GM12878 (cell line): ENCODE data around the gene SLC29A4. TPM values are rescaled to one million over a fixed set of nuclear protein-coding genes. Genes with fewer than 3 reads are reported as not detected.

Source experiments
- EZH2 ChIP-seq: IDR thresholded peaks from 2 replicates; pipeline ENCODE4 v1.6.1; 2012; ENCODE audit warnings: low read depth, mild to moderate bottlenecking, control low read depth, inconsistent platforms, low read length, borderline replicate concordance; ENCODE audit not compliant: control insufficient read depth
- IKZF1 ChIP-seq: fragments of 450-650 bp; conservative IDR thresholded peaks from 2 replicates; pipeline ENCODE4 v1.6.1; 2017; ENCODE audit warnings: antibody characterized with exemption, mild to moderate bottlenecking
- MEF2B ChIP-seq: fragments of 450-650 bp; IDR thresholded peaks from 2 replicates; pipeline ENCODE4 v1.6.1; 2018; ENCODE audit warnings: mild to moderate bottlenecking, moderate library complexity; ENCODE audit not compliant: partially characterized antibody, poor library complexity, severe bottlenecking
- RCOR1 ChIP-seq: conservative IDR thresholded peaks from 2 replicates; pipeline ENCODE4 v1.6.1; 2012; ENCODE audit warnings: low read depth, low read length, improper control_type of control experiment
- RFX5 ChIP-seq: IDR thresholded peaks from 2 replicates; pipeline ENCODE4 v1.6.1; 2011; ENCODE audit warnings: low read depth, low read length, improper control_type of control experiment
- STAT3 ChIP-seq: IDR thresholded peaks from 2 replicates; pipeline ENCODE4 v1.6.1; 2011; ENCODE audit warnings: low read depth, low read length, improper control_type of control experiment
- TAF1 ChIP-seq: IDR thresholded peaks from 2 replicates; pipeline ENCODE4 v1.6.1; 2011; ENCODE audit warnings: mild to moderate bottlenecking, low read depth, low read length, borderline replicate concordance
- ZNF207 ChIP-seq: fragments of 450-650 bp; IDR thresholded peaks from 2 replicates; pipeline ENCODE4 v1.6.1; 2014; ENCODE audit warnings: antibody characterized with exemption, mild to moderate bottlenecking, borderline replicate concordance
- ZNF217 ChIP-seq: fragments of 450-650 bp; IDR thresholded peaks from 2 replicates; pipeline ENCODE4 v1.6.1; 2017; ENCODE audit warnings: antibody characterized with exemption, mild to moderate bottlenecking
- polyA plus RNA-seq, 11 experiments: library from polyadenylated mRNA; depleted of rRNA in 4 of 11; unstranded in 6 of 11; stranded (reverse) in 5 of 11; fragments of >200 nt; fragmentation: Nextera tagmentation in 4 of 11; fragmentation: Illumina TruSeq in 1 of 11; extraction: Ambion mirVana in 4 of 11; extraction: Trizol in 1 of 11; gene quantifications; 1 replicate in 1 of 11; 2 replicates in 10 of 11; pipeline versions ENCODE4 v1.2.1 to v1.2.3, GENCODE V29; 2011 to 2016; ENCODE audit warnings: inconsistent platforms in 2 of 11, missing spikeins in 2 of 11, low read depth in 1 of 11
- total RNA-seq, 4 experiments: library from RNA; depleted of rRNA in 3 of 4; stranded (reverse); fragments of >200 nt in 3 of 4; fragmentation: Illumina TruSeq in 1 of 4; extraction: Trizol in 1 of 4; gene quantifications; 2 replicates each; pipeline versions ENCODE4 v1.2.1 to v1.2.3, GENCODE V29; 2013 to 2021
- TF ChIP-seq, protein P1 (sequence below): fragments of 450-650 bp; IDR thresholded peaks from 2 replicates; pipeline ENCODE4 v1.6.1; 2018; ENCODE audit warnings: borderline replicate concordance, mild to moderate bottlenecking; ENCODE audit not compliant: partially characterized antibody
- TF ChIP-seq, protein P2 (sequence below): fragments of 450-650 bp; IDR thresholded peaks from 2 replicates; pipeline ENCODE4 v1.6.1; 2018; ENCODE audit warnings: mild to moderate bottlenecking, low read depth, moderate library complexity; ENCODE audit not compliant: partially characterized antibody
- TF ChIP-seq, protein P3 (sequence below): fragments of 450-650 bp; IDR thresholded peaks from 2 replicates; pipeline ENCODE4 v1.6.1; 2017; ENCODE audit warnings: low read depth, mild to moderate bottlenecking, moderate library complexity
- TF ChIP-seq, protein P4 (sequence below): IDR thresholded peaks from 2 replicates; pipeline ENCODE4 v1.6.1; 2011; ENCODE audit warnings: borderline replicate concordance, low read depth, mild to moderate bottlenecking, moderate library complexity, low read length; ENCODE audit not compliant: insufficient read depth, poor library complexity, severe bottlenecking

SLC29A4 gene
- total and polyA plus RNA-seq, 10 of the 15 experiments (the other 5 are each of a cell fraction or from before 2014, with no cell fraction given), result 0.11 to 0.72 (median 0.23) TPM; not detected in 3

GRCh38 chr7:5234852-5235831 is 47.6 kb upstream of the SLC29A4 start (continued):
- no peak for TF ChIP-seq EZH2
- no peak for TF ChIP-seq MEF2B
- TF ChIP-seq, protein P1, sequence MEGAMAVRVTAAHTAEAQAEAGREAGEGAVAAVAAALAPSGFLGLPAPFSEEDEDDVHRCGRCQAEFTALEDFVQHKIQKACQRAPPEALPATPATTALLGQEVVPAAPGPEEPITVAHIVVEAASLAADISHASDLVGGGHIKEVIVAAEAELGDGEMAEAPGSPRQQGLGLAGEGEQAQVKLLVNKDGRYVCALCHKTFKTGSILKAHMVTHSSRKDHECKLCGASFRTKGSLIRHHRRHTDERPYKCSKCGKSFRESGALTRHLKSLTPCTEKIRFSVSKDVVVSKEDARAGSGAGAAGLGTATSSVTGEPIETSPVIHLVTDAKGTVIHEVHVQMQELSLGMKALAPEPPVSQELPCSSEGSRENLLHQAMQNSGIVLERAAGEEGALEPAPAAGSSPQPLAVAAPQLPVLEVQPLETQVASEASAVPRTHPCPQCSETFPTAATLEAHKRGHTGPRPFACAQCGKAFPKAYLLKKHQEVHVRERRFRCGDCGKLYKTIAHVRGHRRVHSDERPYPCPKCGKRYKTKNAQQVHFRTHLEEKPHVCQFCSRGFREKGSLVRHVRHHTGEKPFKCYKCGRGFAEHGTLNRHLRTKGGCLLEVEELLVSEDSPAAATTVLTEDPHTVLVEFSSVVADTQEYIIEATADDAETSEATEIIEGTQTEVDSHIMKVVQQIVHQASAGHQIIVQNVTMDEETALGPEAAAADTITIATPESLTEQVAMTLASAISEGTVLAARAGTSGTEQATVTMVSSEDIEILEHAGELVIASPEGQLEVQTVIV, result no peak
- no peak for TF ChIP-seq RCOR1
- TF ChIP-seq ZNF217, result peak; percentile 96
- TF ChIP-seq, protein P2, sequence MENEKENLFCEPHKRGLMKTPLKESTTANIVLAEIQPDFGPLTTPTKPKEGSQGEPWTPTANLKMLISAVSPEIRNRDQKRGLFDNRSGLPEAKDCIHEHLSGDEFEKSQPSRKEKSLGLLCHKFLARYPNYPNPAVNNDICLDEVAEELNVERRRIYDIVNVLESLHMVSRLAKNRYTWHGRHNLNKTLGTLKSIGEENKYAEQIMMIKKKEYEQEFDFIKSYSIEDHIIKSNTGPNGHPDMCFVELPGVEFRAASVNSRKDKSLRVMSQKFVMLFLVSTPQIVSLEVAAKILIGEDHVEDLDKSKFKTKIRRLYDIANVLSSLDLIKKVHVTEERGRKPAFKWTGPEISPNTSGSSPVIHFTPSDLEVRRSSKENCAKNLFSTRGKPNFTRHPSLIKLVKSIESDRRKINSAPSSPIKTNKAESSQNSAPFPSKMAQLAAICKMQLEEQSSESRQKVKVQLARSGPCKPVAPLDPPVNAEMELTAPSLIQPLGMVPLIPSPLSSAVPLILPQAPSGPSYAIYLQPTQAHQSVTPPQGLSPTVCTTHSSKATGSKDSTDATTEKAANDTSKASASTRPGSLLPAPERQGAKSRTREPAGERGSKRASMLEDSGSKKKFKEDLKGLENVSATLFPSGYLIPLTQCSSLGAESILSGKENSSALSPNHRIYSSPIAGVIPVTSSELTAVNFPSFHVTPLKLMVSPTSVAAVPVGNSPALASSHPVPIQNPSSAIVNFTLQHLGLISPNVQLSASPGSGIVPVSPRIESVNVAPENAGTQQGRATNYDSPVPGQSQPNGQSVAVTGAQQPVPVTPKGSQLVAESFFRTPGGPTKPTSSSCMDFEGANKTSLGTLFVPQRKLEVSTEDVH, result no peak
- TF ChIP-seq ZNF207, result no peak
- TF ChIP-seq, protein P3, sequence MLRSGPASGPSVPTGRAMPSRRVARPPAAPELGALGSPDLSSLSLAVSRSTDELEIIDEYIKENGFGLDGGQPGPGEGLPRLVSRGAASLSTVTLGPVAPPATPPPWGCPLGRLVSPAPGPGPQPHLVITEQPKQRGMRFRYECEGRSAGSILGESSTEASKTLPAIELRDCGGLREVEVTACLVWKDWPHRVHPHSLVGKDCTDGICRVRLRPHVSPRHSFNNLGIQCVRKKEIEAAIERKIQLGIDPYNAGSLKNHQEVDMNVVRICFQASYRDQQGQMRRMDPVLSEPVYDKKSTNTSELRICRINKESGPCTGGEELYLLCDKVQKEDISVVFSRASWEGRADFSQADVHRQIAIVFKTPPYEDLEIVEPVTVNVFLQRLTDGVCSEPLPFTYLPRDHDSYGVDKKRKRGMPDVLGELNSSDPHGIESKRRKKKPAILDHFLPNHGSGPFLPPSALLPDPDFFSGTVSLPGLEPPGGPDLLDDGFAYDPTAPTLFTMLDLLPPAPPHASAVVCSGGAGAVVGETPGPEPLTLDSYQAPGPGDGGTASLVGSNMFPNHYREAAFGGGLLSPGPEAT, result peak; percentile 31; the same call in 1 of the 2 replicates
- no peak for TF ChIP-seq RFX5
- no peak; the same call in 1 of the 2 replicates for TF ChIP-seq IKZF1
- TF ChIP-seq TAF1, result 0 out of 2 replicates have a peak, but pooled peaks have one; percentile 20
- TF ChIP-seq, protein P4, sequence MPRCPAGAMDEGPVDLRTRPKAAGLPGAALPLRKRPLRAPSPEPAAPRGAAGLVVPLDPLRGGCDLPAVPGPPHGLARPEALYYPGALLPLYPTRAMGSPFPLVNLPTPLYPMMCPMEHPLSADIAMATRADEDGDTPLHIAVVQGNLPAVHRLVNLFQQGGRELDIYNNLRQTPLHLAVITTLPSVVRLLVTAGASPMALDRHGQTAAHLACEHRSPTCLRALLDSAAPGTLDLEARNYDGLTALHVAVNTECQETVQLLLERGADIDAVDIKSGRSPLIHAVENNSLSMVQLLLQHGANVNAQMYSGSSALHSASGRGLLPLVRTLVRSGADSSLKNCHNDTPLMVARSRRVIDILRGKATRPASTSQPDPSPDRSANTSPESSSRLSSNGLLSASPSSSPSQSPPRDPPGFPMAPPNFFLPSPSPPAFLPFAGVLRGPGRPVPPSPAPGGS, result no peak
- TF ChIP-seq STAT3, result no peak
